GM18508 (cell line): ENCODE measurements around the gene KIF7.
"Not testable (repeated sequence)": the region's sequence is repeated elsewhere in the genome, so short reads cannot be mapped to it uniquely, and the experiment has no call there.

Experiments
- ATAC-seq: cut with Tn5 transposase; IDR thresholded peaks from one replicate; pipeline ENCODE4 v1.9.1; 2021; ENCODE audit warnings: moderate number of reproducible peaks; ENCODE audit not compliant: insufficient read depth, unreplicated experiment

Gene KIF7

GRCh38 chr15:89627256-89627970 is 27.9 kb downstream of the KIF7 start:
- no peak for ATAC-seq

- no peak for ATAC-seq
Measured at GRCh38 chr15:89625716-89626115, 29.6 kb downstream of the KIF7 start.

GRCh38 chr15:89623165-89623564 is 32.1 kb downstream of the KIF7 start:
- no peak for ATAC-seq

GRCh38 chr15:89621547-89621946 is 33.7 kb downstream of the KIF7 start:
- ATAC-seq, result no peak

- no peak for ATAC-seq
Measured at GRCh38 chr15:89616228-89616627, 39.0 kb downstream of the KIF7 start.

GRCh38 chr15:89615135-89615534 is 40.1 kb downstream of the KIF7 start:
- no peak for ATAC-seq

- no peak for ATAC-seq
Measured at GRCh38 chr15:89614164-89614563, 41.1 kb downstream of the KIF7 start.

- ATAC-seq, result no peak
Measured at GRCh38 chr15:89613031-89613430, 42.2 kb downstream of the KIF7 start.

- ATAC-seq, result no peak
Measured at GRCh38 chr15:89611317-89611716, 44.0 kb downstream of the KIF7 start.

GRCh38 chr15:89599021-89599420 is 56.2 kb downstream of the KIF7 start:
- no peak for ATAC-seq

GRCh38 chr15:89593018-89593417 is 62.2 kb downstream of the KIF7 start:
- no peak for ATAC-seq

GRCh38 chr15:89591834-89592233 is 63.4 kb downstream of the KIF7 start:
- ATAC-seq, result no peak

- ATAC-seq, result no peak
Measured at GRCh38 chr15:89587955-89588354, 67.3 kb downstream of the KIF7 start.

- ATAC-seq, result no peak
Measured at GRCh38 chr15:89586651-89587050, 68.6 kb downstream of the KIF7 start.

- not testable (repeated sequence) for ATAC-seq
Measured at GRCh38 chr15:89580747-89581146, 74.5 kb downstream of the KIF7 start.

GRCh38 chr15:89578146-89578545 is 77.1 kb downstream of the KIF7 start:
- ATAC-seq, result no peak
